GM23338 (cell line): ENCODE measurements around the gene CPNE4. TPM values are rescaled to one million over a fixed set of nuclear protein-coding genes. Genes with fewer than 3 reads are reported as not detected.

Experiments
- ATAC-seq: fragments of 200-7000 bp; cut with Tn5 transposase; 3 replicates; pipeline ENCODE4 v1.9.1; 2020
- DNase-seq: peaks from one replicate; pipeline ENCODE4 v3.0.0-alpha.2; 2015; ENCODE audit warnings: low spot score
- H2AFZ ChIP-seq: fragments of 200-600 bp; sonication (generic); 2 replicates; pipeline ENCODE4 v1.8.0; 2016; ENCODE audit warnings: antibody characterized with exemption, mild to moderate bottlenecking, moderate library complexity
- H3F3A ChIP-seq: fragments of 200-600 bp; sonication (generic); replicated peaks from 2 replicates; pipeline ENCODE4 v1.8.0; 2017; ENCODE audit warnings: antibody characterized with exemption, mixed run types, low read depth
- H3K27ac ChIP-seq: fragments of 200-600 bp; sonication (generic); 2 replicates; pipeline ENCODE4 v1.6.1; 2016; ENCODE audit warnings: low read depth
- H3K27me3 ChIP-seq: fragments of 200-600 bp; sonication (generic); 2 replicates; pipeline ENCODE4 v1.8.0; 2016; ENCODE audit warnings: mild to moderate bottlenecking, mixed run types, moderate library complexity; ENCODE audit not compliant: insufficient read depth
- H3K36me3 ChIP-seq: fragments of 200-600 bp; sonication (generic); 2 replicates; pipeline ENCODE4 v1.8.0; 2016; ENCODE audit warnings: mild to moderate bottlenecking; ENCODE audit not compliant: insufficient read depth
- H3K4me1 ChIP-seq: fragments of 200-600 bp; sonication (generic); 2 replicates; pipeline ENCODE4 v1.8.0; 2016; ENCODE audit warnings: mild to moderate bottlenecking, moderate library complexity; ENCODE audit not compliant: insufficient read depth
- H3K4me2 ChIP-seq: fragments of 200-600 bp; sonication (generic); 2 replicates; pipeline ENCODE4 v1.7.1; 2017; ENCODE audit warnings: mixed run types
- H3K4me3 ChIP-seq: fragments of 200-600 bp; sonication (generic); 2 replicates; pipeline ENCODE4 v1.6.1; 2016; ENCODE audit warnings: mixed run types
- H3K79me2 ChIP-seq: fragments of 200-600 bp; sonication (generic); replicated peaks from 2 replicates; pipeline ENCODE4 v1.8.0; 2017; ENCODE audit warnings: mild to moderate bottlenecking; ENCODE audit not compliant: insufficient read depth
- H3K9me2 ChIP-seq: fragments of 200-600 bp; sonication (generic); 2 replicates; pipeline ENCODE4 v1.8.0; 2017; ENCODE audit not compliant: insufficient read depth
- H4K20me1 ChIP-seq: fragments of 200-600 bp; sonication (generic); replicated peaks from 2 replicates; pipeline ENCODE4 v1.8.0; 2017; ENCODE audit warnings: mild to moderate bottlenecking; ENCODE audit not compliant: insufficient read depth
- H3K27ac Mint-ChIP-seq: 2 replicates; pipeline ENCODE4 v1.8.0; 2020; ENCODE audit warnings: inconsistent platforms, mild to moderate bottlenecking, moderate library complexity, mixed read lengths
- H3K27me3 Mint-ChIP-seq: 3 replicates; pipeline ENCODE4 v1.8.0; 2022; ENCODE audit warnings: low read depth, mild to moderate bottlenecking, moderate library complexity, mixed read lengths, inconsistent platforms; ENCODE audit not compliant: insufficient read depth, poor library complexity
- H3K36me3 Mint-ChIP-seq: 3 replicates; pipeline ENCODE4 v1.8.0; 2021; ENCODE audit warnings: low read depth, mild to moderate bottlenecking, inconsistent platforms, moderate library complexity, mixed read lengths
- H3K4me1 Mint-ChIP-seq: 3 replicates; pipeline ENCODE4 v1.8.0; 2020; ENCODE audit warnings: mild to moderate bottlenecking, inconsistent platforms, mixed read lengths
- H3K4me3 Mint-ChIP-seq: 3 replicates; pipeline ENCODE4 v1.8.0; 2021; ENCODE audit warnings: moderate library complexity, mild to moderate bottlenecking, inconsistent platforms, mixed read lengths
- H3K9me3 Mint-ChIP-seq: 3 replicates; pipeline ENCODE4 v1.8.0; 2020; ENCODE audit warnings: moderate library complexity, mild to moderate bottlenecking, inconsistent platforms, mixed read lengths
- CREB1 ChIP-seq: fragments of 250-450 bp; sonication (Bioruptor Pico); IDR thresholded peaks from 2 replicates; pipeline ENCODE4 v1.5.0; 2020; ENCODE audit warnings: low read depth, mild to moderate bottlenecking, moderate library complexity
- EZH2 ChIP-seq: fragments of 200-600 bp; sonication (generic); IDR thresholded peaks from one replicate; pipeline ENCODE4 v1.8.0; 2017; ENCODE audit warnings: antibody characterized with exemption, mild to moderate bottlenecking, low read depth; ENCODE audit not compliant: unreplicated experiment
- EZH2phosphoT487 ChIP-seq: fragments of 200-600 bp; sonication (generic); IDR thresholded peaks from one replicate; pipeline ENCODE4 v1.8.1; 2018; ENCODE audit warnings: antibody characterized with exemption; ENCODE audit not compliant: unreplicated experiment
- POLR2AphosphoS5 ChIP-seq: IDR thresholded peaks from 2 replicates; pipeline ENCODE4 v1.6.1; 2016; ENCODE audit warnings: antibody characterized with exemption, low read depth
- ZNF331 ChIP-seq: fragments of 250-450 bp; sonication (Bioruptor Pico); IDR thresholded peaks from 2 replicates; pipeline ENCODE4 v1.5.0; 2020; ENCODE audit warnings: low read depth, mild to moderate bottlenecking, moderate library complexity
- polyA plus RNA-seq: library from polyadenylated mRNA; unstranded; fragments of >200 nt; fragmentation: Nextera tagmentation; extraction: Ambion mirVana; gene quantifications from 2 replicates; pipeline ENCODE4 v1.2.1, GENCODE V29; 2016
- total RNA-seq: library from RNA; depleted of rRNA; stranded (reverse); fragments of >200 nt; shearing (Covaris generic); gene quantifications from 2 replicates; pipeline ENCODE4 v1.2.3, GENCODE V29; 2014
- TF ChIP-seq, protein P1 (sequence below): fragments of 250-450 bp; sonication (Bioruptor Pico); IDR thresholded peaks from 2 replicates; pipeline ENCODE4 v1.5.0; 2020; ENCODE audit warnings: mild to moderate bottlenecking, moderate library complexity
- TF ChIP-seq, protein P2 (sequence below): IDR thresholded peaks from 2 replicates; pipeline ENCODE4 v1.6.1; 2016; ENCODE audit warnings: antibody characterized with exemption
- TF ChIP-seq, protein P3 (sequence below), 2 experiments: fragments of 200-600 bp in 1 of 2; sonication (generic) in 1 of 2; conservative IDR thresholded peaks; 2 replicates each; pipeline versions ENCODE4 v1.5.1 to v1.6.1; 2016 to 2017; ENCODE audit warnings: antibody characterized with exemption in 2 of 2, low read depth in 2 of 2, mild to moderate bottlenecking in 2 of 2, moderate library complexity in 1 of 2
- TF ChIP-seq, protein P4 (sequence below): IDR thresholded peaks from one replicate; pipeline ENCODE4 v1.6.1; 2018; ENCODE audit warnings: antibody characterized with exemption; ENCODE audit not compliant: unreplicated experiment

CPNE4 gene
- total and polyA plus RNA-seq, 2 experiments from 2014 or later = 2.0 to 6.5 TPM

DNA sequence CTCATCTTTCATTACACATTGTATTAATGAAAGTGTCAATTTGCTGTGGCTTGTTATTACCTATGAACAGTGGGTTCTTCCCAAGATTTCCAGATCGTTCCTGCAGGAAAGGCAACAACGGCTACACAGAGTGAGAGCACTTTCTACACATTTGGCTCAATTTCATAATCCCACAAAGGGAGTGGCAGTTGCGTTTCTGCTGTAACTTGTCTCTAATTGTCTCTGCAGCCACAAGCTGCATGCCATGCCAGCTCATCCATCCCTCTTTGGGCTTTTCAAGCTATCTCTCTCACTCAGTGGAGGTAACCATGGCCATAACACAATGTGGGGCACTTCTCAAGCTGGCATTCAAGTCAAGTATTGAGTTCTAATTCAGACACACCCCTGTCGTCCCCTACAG lies 27.7 kb upstream of the CPNE4 start (continued):
- TF ChIP-seq, protein P1, sequence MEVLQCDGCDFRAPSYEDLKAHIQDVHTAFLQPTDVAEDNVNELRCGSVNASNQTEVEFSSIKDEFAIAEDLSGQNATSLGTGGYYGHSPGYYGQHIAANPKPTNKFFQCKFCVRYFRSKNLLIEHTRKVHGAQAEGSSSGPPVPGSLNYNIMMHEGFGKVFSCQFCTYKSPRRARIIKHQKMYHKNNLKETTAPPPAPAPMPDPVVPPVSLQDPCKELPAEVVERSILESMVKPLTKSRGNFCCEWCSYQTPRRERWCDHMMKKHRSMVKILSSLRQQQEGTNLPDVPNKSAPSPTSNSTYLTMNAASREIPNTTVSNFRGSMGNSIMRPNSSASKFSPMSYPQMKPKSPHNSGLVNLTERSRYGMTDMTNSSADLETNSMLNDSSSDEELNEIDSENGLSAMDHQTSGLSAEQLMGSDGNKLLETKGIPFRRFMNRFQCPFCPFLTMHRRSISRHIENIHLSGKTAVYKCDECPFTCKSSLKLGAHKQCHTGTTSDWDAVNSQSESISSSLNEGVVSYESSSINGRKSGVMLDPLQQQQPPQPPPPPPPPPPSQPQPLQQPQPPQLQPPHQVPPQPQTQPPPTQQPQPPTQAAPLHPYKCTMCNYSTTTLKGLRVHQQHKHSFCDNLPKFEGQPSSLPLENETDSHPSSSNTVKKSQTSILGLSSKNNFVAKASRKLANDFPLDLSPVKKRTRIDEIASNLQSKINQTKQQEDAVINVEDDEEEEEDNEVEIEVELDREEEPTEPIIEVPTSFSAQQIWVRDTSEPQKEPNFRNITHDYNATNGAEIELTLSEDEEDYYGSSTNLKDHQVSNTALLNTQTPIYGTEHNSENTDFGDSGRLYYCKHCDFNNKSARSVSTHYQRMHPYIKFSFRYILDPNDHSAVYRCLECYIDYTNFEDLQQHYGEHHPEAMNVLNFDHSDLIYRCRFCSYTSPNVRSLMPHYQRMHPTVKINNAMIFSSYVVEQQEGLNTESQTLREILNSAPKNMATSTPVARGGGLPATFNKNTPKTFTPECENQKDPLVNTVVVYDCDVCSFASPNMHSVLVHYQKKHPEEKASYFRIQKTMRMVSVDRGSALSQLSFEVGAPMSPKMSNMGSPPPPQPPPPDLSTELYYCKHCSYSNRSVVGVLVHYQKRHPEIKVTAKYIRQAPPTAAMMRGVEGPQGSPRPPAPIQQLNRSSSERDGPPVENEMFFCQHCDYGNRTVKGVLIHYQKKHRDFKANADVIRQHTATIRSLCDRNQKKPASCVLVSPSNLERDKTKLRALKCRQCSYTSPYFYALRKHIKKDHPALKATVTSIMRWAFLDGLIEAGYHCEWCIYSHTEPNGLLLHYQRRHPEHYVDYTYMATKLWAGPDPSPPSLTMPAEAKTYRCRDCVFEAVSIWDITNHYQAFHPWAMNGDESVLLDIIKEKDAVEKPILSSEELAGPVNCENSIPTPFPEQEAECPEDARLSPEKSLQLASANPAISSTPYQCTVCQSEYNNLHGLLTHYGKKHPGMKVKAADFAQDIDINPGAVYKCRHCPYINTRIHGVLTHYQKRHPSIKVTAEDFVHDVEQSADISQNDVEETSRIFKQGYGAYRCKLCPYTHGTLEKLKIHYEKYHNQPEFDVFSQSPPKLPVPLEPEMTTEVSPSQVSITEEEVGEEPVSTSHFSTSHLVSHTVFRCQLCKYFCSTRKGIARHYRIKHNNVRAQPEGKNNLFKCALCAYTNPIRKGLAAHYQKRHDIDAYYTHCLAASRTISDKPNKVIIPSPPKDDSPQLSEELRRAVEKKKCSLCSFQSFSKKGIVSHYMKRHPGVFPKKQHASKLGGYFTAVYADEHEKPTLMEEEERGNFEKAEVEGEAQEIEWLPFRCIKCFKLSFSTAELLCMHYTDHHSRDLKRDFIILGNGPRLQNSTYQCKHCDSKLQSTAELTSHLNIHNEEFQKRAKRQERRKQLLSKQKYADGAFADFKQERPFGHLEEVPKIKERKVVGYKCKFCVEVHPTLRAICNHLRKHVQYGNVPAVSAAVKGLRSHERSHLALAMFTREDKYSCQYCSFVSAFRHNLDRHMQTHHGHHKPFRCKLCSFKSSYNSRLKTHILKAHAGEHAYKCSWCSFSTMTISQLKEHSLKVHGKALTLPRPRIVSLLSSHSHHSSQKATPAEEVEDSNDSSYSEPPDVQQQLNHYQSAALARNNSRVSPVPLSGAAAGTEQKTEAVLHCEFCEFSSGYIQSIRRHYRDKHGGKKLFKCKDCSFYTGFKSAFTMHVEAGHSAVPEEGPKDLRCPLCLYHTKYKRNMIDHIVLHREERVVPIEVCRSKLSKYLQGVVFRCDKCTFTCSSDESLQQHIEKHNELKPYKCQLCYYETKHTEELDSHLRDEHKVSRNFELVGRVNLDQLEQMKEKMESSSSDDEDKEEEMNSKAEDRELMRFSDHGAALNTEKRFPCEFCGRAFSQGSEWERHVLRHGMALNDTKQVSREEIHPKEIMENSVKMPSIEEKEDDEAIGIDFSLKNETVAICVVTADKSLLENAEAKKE (CRISPR knock-in tag) = no peak
- TF ChIP-seq EZH2phosphoT487 (no peak), ZNF331 (no peak), CREB1 (CRISPR knock-in tag) (no peak)
- TF ChIP-seq, protein P2, sequence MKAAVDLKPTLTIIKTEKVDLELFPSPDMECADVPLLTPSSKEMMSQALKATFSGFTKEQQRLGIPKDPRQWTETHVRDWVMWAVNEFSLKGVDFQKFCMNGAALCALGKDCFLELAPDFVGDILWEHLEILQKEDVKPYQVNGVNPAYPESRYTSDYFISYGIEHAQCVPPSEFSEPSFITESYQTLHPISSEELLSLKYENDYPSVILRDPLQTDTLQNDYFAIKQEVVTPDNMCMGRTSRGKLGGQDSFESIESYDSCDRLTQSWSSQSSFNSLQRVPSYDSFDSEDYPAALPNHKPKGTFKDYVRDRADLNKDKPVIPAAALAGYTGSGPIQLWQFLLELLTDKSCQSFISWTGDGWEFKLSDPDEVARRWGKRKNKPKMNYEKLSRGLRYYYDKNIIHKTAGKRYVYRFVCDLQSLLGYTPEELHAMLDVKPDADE = no peak

DNA sequence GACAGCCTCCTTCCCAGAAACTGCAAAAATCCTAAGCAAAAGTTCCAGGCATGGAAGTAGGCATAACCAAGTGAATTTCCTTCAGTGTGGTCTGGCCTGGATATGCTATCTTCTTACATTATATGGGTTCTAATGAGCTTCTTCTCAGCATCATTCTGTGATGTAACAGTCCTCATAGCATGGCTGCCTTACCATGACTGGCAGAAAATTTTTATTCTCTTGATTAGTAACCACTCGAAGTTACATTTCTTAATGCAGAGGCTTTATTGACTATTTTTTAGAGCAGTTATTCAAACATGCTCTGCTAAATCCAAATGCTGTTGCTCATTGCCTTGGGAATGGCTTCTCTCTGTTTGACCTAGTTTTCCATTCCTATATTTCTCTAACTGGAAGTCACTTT lies 21.1 kb upstream of the CPNE4 start:
- Histone ChIP-seq H3K27me3 (no peaks in the 10 kb centered on the region), H3K4me1 (no peaks in the 10 kb centered on the region), H3K9me2 (0 out of 2 replicates have a peak, but pooled peaks cover 5% of the 10 kb centered on the region), H3K79me2 (no peaks in the 10 kb centered on the region), H3K36me3 (no peaks in the 10 kb centered on the region), H4K20me1 (no peaks in the 10 kb centered on the region), H2AFZ (no peak overlapping the region), H3K4me3 (no peak overlapping the region), H3F3A (no peaks in the 10 kb centered on the region), H3K4me2 (no peak overlapping the region), H3K27ac (no peak overlapping the region)
- no peaks in the 10 kb centered on the region for H3K4me1 Mint-ChIP-seq
- H3K36me3 Mint-ChIP-seq = no peaks in the 10 kb centered on the region
- DNase-seq (no peak), ATAC-seq (no peak)
- no peaks in the 10 kb centered on the region for H3K27me3 Mint-ChIP-seq
- no peaks in the 10 kb centered on the region; the same call in 2 of the 3 replicates for H3K9me3 Mint-ChIP-seq
- H3K4me3 Mint-ChIP-seq = no peak overlapping the region
- no peak overlapping the region for H3K27ac Mint-ChIP-seq
- TF ChIP-seq, protein P2 = no peak
- no peak for TF ChIP-seq CREB1 (CRISPR knock-in tag)
- TF ChIP-seq ZNF331 = no peak
- TF ChIP-seq, protein P3, sequence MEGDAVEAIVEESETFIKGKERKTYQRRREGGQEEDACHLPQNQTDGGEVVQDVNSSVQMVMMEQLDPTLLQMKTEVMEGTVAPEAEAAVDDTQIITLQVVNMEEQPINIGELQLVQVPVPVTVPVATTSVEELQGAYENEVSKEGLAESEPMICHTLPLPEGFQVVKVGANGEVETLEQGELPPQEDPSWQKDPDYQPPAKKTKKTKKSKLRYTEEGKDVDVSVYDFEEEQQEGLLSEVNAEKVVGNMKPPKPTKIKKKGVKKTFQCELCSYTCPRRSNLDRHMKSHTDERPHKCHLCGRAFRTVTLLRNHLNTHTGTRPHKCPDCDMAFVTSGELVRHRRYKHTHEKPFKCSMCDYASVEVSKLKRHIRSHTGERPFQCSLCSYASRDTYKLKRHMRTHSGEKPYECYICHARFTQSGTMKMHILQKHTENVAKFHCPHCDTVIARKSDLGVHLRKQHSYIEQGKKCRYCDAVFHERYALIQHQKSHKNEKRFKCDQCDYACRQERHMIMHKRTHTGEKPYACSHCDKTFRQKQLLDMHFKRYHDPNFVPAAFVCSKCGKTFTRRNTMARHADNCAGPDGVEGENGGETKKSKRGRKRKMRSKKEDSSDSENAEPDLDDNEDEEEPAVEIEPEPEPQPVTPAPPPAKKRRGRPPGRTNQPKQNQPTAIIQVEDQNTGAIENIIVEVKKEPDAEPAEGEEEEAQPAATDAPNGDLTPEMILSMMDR (conservative IDR thresholded peaks at IDR 0.05; ENCODE audit: low read depth in 2 of 2) = no peak
- no peak for TF ChIP-seq EZH2
- TF ChIP-seq, protein P4, sequence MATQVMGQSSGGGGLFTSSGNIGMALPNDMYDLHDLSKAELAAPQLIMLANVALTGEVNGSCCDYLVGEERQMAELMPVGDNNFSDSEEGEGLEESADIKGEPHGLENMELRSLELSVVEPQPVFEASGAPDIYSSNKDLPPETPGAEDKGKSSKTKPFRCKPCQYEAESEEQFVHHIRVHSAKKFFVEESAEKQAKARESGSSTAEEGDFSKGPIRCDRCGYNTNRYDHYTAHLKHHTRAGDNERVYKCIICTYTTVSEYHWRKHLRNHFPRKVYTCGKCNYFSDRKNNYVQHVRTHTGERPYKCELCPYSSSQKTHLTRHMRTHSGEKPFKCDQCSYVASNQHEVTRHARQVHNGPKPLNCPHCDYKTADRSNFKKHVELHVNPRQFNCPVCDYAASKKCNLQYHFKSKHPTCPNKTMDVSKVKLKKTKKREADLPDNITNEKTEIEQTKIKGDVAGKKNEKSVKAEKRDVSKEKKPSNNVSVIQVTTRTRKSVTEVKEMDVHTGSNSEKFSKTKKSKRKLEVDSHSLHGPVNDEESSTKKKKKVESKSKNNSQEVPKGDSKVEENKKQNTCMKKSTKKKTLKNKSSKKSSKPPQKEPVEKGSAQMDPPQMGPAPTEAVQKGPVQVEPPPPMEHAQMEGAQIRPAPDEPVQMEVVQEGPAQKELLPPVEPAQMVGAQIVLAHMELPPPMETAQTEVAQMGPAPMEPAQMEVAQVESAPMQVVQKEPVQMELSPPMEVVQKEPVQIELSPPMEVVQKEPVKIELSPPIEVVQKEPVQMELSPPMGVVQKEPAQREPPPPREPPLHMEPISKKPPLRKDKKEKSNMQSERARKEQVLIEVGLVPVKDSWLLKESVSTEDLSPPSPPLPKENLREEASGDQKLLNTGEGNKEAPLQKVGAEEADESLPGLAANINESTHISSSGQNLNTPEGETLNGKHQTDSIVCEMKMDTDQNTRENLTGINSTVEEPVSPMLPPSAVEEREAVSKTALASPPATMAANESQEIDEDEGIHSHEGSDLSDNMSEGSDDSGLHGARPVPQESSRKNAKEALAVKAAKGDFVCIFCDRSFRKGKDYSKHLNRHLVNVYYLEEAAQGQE = no peak
- no peak for TF ChIP-seq POLR2AphosphoS5
